ENCODE results near the gene DHX40. TPM values are rescaled to one million over a fixed set of nuclear protein-coding genes. Genes with fewer than 3 reads are reported as not detected.

Gene DHX40
- polyA plus RNA-seq, 2 of the 4 experiments (the other 2 are of a cell fraction), result 55.8 to 109 TPM

DNA sequence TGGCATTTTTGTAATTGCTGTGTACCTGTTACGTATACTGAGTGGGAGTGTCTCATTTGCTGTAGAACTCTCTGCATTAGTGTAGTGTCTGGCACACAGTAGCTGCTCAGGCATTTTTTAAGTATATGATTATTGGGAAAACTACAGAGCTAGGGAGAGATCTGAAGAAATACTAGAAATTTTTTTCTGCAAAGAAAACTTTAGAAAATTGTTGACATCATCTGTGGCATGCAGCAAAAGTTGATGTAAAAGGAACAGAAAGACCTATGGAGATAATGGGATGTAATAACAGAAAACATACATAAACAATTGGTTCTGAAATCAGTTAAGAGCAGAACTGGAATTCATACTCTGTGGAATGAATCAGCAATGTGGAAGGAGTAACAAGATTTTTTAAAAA lies 65.9 kb downstream of the DHX40 start (continued):
- TF ChIP-seq RARB (CRISPR knock-in tag; IDR thresholded peaks at IDR 0.05), result no peak
- no peak for TF ChIP-seq PHF8 (IDR thresholded peaks at IDR 0.05; ENCODE audit: borderline replicate concordance, low read depth)
- no peak for TF ChIP-seq EP300 (IDR thresholded peaks at IDR 0.05)

DNA sequence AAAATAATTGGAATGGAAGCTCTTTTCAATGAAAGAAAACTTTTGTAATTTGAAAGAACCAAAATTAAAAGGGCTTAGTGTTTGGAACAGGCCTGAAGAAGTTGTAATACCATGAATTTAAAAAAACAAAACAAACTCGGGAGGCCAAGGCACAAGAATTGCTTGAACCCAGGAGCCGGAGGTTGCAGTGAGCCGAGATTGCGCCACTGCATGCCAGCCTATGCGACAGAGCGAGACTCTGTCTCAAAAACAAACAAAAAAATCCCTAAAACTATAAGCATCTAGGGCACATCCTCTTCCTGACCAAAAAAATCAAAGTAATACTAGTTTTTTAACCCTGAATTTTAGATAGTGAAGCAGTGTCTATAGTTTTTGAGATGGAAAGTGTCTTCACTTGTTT lies 67.0 kb downstream of the DHX40 start:
- Histone ChIP-seq H3K4me1 (peaks cover 43% of the 10 kb centered on the region), H3K9me3 (no peaks in the 10 kb centered on the region), H3K4me2 (no peak overlapping the region), H3K27ac (no peak overlapping the region), H3K4me3 (no peak overlapping the region)
- WGBS (ENCODE audit: missing lambda C conversion rate), result 90% methylated on average over 6 of the region's 6 CpGs
- ChIA-PET POLR2A (interaction anchor here (0.6 kb wide), 1 partner anchor 32 kb away, joined by 4 read pairs; no protein-coding TSS in a partner anchor), CTCF (interaction anchor here (0.7 kb wide), 1 partner anchor 165 kb away, joined by 3 read pairs; no protein-coding TSS in a partner anchor)
- ATAC-seq, result no peak
- FAIRE-seq, result no peak
- DNase-seq (ENCODE audit: low read depth in 1 of 2, low spot score in 1 of 2), result no peak
- TF ChIP-seq, protein P1, sequence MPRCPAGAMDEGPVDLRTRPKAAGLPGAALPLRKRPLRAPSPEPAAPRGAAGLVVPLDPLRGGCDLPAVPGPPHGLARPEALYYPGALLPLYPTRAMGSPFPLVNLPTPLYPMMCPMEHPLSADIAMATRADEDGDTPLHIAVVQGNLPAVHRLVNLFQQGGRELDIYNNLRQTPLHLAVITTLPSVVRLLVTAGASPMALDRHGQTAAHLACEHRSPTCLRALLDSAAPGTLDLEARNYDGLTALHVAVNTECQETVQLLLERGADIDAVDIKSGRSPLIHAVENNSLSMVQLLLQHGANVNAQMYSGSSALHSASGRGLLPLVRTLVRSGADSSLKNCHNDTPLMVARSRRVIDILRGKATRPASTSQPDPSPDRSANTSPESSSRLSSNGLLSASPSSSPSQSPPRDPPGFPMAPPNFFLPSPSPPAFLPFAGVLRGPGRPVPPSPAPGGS (IDR thresholded peaks at IDR 0.05), result no peak
- TF ChIP-seq CEBPB (IDR thresholded peaks at IDR 0.05) (peak in 1 of 2 experiments; percentile 45; a peak in 1 of 4 replicates), FOSL2 (IDR thresholded peaks at IDR 0.05) (no peak), FOSL2 (CRISPR knock-in tag; IDR thresholded peaks at IDR 0.05) (no peak)

- TF ChIP-seq MAFK (IDR thresholded peaks at IDR 0.05; ENCODE audit: partially characterized antibody) (peak; percentile 97), HDAC2 (IDR thresholded peaks at IDR 0.05) (no peak), RNF2 (IDR thresholded peaks at IDR 0.05; ENCODE audit: borderline replicate concordance, low read depth) (no peak), TP53 (CRISPR knock-in tag; IDR thresholded peaks at IDR 0.05) (no peak)
- TF ChIP-seq, protein P2, sequence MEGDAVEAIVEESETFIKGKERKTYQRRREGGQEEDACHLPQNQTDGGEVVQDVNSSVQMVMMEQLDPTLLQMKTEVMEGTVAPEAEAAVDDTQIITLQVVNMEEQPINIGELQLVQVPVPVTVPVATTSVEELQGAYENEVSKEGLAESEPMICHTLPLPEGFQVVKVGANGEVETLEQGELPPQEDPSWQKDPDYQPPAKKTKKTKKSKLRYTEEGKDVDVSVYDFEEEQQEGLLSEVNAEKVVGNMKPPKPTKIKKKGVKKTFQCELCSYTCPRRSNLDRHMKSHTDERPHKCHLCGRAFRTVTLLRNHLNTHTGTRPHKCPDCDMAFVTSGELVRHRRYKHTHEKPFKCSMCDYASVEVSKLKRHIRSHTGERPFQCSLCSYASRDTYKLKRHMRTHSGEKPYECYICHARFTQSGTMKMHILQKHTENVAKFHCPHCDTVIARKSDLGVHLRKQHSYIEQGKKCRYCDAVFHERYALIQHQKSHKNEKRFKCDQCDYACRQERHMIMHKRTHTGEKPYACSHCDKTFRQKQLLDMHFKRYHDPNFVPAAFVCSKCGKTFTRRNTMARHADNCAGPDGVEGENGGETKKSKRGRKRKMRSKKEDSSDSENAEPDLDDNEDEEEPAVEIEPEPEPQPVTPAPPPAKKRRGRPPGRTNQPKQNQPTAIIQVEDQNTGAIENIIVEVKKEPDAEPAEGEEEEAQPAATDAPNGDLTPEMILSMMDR (IDR thresholded peaks at IDR 0.05), result no peak
- TF ChIP-seq, protein P3, sequence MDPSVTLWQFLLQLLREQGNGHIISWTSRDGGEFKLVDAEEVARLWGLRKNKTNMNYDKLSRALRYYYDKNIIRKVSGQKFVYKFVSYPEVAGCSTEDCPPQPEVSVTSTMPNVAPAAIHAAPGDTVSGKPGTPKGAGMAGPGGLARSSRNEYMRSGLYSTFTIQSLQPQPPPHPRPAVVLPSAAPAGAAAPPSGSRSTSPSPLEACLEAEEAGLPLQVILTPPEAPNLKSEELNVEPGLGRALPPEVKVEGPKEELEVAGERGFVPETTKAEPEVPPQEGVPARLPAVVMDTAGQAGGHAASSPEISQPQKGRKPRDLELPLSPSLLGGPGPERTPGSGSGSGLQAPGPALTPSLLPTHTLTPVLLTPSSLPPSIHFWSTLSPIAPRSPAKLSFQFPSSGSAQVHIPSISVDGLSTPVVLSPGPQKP (IDR thresholded peaks at IDR 0.05; ENCODE audit: low read depth, low read length), result no peak
- ATAC-seq (no peak), FAIRE-seq (no peak), DNase-seq (ENCODE audit: low read depth in 1 of 2, low spot score in 1 of 2) (no peak)
- Histone ChIP-seq H3K4me2 (no peak overlapping the region), H3K4me1 (peaks cover 38% of the 10 kb centered on the region; the same call in 2 of the 3 replicates), H3K4me3 (no peak overlapping the region), H3K27ac (no peak overlapping the region), H3K9me3 (no peaks in the 10 kb centered on the region)
- ChIA-PET CTCF (interaction anchor here (0.9 to 1.5 kb wide), 2 partner anchors 19 to 86 kb away, joined by 3 read pairs; no protein-coding TSS in a partner anchor), POLR2A (interaction anchor here (1.9 kb wide), 1 partner anchor 14 kb away, joined by 11 read pairs; the partner anchor contains the start of gene CLTC)
- 93% methylated on average over 5 of the region's 5 CpGs for WGBS (ENCODE audit: missing lambda C conversion rate)
Observed at GRCh38 chr17:59633658-59634359, 68.4 kb downstream of the DHX40 start.

Data from A549 (cell line).